Fibroblast of the conjunctiva (primary cell): ENCODE measurements around the gene PM20D1.
"Not testable (repeated sequence)": the region's sequence is repeated elsewhere in the genome, so short reads cannot be mapped to it uniquely, and the experiment has no call there.

Experiments
- DNase-seq: peaks from one replicate; pipeline ENCODE4 v3.0.0-alpha.2; 2010; ENCODE audit warnings: low read depth

Gene PM20D1, protein sequence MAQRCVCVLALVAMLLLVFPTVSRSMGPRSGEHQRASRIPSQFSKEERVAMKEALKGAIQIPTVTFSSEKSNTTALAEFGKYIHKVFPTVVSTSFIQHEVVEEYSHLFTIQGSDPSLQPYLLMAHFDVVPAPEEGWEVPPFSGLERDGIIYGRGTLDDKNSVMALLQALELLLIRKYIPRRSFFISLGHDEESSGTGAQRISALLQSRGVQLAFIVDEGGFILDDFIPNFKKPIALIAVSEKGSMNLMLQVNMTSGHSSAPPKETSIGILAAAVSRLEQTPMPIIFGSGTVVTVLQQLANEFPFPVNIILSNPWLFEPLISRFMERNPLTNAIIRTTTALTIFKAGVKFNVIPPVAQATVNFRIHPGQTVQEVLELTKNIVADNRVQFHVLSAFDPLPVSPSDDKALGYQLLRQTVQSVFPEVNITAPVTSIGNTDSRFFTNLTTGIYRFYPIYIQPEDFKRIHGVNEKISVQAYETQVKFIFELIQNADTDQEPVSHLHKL

DNA sequence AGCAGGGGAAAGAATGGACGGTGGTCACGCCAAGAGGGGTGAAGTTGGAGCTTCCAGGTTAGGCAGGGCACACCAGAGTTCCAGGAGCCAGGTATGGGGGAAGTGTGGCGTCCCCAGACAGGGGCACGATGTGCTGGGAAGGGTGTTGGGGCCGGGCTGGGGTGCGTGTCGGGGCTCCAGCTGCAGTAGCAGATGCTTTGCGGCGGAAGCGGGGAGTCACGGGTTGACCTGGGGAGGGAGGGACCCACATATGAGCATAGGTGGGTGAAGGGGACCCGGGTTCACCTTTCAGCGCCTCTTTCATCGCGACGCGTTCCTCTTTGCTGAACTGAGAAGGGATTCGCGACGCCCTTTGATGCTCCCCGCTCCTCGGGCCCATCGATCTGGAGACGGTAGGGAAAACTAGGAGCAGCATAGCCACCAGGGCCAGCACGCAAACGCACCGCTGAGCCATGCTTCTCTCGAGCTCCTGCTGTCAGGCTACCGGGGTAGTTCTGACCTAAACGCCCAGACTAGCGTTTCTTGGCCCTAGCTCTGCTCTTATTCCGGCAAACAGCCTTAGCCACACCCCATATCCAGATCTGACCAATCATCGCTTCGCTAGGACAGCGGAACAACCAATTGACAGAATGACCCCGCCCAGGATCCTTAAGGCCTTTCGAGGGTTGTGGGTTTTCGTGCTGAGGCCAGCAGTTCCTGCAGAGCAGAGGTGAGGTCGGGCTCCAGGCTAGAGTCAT is at the start of gene PM20D1:
TSS of gene PM20D1 (minus strand) at position 514 of the 737 bp plus-strand sequence. CDS start at position 454, 60 bp downstream.
- peak; percentile 55 for DNase-seq

DNA sequence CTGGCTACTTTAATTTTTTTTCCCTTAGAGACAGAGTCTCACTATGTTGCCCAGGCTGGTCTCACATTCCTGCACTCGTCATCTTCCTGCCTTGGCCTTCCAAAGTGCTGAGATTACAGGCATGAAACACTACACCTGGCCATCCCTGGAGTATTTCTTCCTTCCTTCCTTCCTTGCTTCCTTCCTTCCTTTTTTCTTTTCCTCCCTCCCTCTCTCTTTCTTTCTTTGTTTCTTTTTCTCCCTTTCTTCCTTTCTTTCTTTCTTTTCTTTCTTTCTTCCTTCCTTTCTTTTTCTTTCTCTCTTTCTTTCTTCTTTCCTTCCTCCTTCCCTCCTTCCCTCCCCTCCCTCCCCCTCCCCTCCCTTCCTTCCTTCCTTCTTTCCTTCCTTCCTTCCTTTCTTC is 46.4 kb upstream of the PM20D1 start:
- no peak for DNase-seq

DNA sequence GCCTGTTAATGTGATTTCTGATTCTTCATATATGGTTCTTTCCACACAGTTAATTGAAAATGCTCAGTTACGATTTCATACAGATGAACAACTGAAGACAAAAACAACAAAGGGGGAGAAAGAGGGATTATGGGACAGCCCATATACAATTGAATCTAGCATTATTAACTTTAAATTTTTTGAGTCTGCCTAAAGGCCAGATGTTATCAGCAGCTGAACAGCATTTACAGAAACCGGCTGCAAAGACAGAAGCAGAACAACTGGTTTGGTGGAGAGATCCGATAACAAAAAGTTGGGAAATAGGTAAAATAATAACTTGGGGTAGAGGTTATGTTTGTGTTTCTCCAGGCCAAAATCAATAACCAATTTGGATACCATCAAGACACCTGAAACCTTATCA is 44.2 kb upstream of the PM20D1 start:
- not testable (repeated sequence) for DNase-seq

DNA sequence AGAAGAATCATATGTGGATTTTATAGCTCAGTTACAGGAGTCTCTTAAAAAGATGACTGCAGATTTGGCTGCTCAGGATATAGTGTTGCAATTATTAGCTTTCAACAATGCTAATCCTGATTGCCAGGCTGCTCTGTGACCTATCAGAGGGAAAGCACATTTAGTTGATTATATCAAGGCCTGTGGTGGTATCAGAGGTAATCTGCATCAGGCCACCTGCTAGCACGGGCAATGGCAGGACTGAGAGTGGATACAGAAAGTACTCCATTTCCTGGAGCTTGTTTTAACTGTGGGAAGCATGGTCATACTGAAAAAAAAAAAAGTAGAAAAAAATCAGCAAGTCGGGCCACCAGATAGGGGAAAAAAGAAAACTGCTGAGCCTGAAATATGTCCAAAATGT is 42.2 kb upstream of the PM20D1 start:
- not testable (repeated sequence) for DNase-seq

DNA sequence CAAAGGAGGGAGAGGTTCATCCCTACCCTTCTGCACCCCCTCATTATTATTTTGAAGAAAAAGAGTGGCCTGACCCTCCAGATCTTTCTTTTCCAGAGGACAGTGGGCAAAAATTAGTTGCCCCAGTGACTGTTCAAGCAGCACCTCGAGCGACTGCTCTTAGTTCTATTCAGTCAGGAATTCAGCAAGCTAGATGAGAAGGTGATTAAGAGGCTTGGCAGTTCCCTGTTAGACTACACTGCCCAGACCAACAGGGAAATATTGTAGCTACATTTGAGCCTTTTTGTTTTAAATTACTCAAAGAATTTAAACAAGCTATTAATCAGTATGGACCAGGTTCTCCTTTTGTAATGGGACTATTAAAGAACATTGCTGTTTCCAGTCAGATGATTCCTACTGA is 41.5 kb upstream of the PM20D1 start:
- not testable (repeated sequence) for DNase-seq

DNA sequence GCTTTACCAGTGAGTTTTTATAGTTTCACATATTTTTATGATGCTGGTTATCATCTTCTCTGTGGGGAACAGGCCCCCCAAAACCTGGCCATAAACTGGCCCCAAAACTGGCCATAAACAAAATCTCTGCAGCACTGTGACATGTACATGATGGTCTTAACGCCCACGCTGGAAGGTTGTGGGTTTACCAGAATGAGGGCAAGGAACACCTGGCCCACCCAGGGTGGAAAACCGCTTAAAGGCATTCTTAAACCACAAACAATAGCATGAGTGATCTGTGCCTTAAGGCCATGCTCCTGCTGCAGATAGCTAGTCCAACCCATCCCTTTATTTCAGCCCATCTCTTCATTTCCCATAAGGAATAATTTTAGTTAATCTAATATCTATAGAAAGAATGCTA is 40.7 kb upstream of the PM20D1 start:
- DNase-seq, result not testable (repeated sequence)

DNA sequence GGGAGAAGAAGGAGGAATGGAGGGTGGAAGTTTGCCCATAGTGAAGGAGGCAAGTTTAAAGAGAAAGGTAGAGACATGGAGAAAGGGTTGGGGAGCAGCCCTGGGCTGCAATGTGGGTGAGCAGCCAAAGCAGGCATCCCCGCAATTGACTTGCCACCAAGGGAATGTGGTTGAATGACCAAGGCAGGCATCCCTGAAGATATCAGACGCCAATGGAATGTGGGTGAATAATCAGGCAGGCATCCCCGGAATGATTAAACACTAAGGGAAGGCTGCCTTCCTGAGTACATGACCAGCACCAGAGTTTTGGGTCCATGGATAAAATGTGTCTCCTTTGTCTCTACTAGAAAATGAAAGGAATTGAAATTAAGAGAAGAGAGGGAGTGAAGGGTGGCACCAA is 39.8 kb upstream of the PM20D1 start:
- not testable (repeated sequence) for DNase-seq

DNA sequence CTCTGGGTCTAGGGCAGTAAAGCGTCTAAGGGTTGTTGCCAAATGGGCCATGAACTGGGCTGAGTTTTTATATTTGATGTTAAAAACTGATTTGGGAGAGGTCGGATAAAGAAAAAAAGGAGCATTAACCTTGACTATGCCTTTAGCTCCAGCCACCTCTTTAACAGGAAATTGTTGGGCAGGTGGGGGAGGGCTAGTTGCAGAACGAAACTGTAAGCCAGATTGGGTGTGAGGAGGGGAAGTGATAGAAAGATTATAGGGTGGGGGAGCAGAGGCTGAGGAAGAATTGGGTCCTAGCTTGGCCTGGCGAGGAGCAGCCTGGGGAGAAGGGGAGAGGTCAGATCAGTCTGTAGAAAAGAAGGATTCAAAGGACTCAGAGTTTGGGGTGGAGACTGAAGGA is 39.1 kb upstream of the PM20D1 start:
- not testable (repeated sequence) for DNase-seq

DNA sequence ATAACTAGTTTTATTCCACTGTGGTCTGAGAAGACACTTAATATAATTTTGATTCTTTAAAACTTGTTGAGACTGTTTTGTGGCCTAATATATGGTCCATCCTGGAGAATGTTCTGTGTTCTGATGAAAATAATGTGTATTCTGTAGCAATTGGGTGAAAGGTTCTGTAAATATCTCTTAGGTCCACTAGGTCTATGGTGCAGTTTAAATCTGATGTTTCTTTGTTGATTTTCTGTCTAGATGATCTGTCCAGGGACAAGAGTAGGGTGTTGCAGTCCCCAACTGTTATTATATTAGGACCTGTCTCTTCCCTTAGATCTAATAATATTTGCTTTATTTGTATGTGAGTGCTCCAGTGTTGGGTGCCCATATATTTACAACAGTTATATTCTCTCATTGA is 33.9 kb upstream of the PM20D1 start:
- no peak for DNase-seq

DNA sequence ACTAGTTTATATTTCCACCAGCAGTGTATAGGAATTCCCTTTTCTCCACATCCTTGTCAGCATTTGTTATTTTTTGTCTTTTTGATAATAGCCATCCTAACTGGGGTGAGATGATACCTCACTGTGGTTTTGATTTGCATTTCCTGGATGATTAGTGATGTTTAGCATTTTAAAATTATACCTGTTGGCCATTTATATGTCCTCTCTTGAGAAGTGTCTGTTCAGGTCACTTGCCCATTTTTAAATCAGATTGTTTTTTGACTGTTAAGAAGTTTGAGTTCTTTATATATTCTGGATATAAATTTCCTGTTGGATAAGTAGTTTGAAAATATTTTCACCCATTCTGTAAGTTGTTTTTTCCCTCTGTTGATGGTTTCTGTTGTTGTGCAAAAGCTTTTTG is 31.0 kb upstream of the PM20D1 start:
- no peak for DNase-seq

DNA sequence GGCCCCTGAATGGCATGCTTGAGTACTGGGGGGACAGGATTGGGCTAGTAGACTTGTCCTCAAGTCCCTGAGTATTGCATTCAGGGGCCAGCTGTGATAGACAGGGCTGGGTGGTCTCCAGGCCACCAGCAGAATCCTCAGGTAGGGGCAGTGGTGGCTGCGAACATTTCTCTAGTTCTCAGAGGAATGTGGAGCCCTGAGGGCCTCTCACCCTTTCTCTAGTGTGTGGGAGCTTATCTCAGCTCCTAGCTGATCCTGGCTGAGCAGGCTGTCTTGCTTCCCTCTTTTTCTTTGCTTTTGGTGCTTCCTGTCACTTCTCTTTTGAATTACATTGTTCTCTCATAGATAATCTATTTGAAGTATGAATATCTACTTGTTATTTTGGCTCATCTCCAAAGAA is 30.0 kb upstream of the PM20D1 start:
- no peak for DNase-seq

DNA sequence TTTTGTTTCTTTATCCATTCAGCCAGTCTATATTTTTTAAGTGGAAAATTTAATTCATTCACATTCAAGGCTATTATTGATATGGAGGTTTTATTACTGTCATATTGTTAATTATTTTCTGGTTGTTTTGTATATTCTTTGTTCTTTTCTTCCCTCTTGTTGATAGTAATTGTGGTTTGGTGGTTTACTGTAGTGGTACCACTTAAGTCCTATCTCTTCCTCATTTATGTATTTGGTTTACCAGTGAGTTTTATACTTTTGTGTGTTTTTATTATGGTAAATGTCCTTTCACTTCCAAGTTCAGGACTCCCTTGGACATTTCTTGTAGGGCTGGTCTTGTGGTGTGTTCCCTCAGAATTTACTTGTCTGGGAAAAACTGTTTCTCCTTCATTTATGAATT is 28.1 kb upstream of the PM20D1 start:
- no peak for DNase-seq

DNA sequence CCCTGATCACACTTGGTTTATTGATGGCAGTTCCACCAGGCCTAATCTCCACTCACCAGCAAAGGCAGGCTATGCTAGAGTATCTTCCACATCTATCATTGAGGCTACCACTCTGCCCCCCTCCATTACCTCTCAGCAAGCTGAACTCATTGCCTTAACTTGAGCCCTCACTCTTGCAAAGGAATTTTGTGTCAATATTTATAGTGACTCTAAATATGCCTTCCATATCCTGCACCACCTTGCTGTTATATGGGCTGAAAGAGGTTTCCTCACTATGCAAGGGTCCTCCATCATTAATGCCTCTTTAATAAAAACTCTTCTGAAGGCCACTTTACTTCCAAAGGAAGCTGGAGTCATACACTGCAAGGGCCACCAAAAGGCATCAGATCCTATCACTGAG is 23.2 kb upstream of the PM20D1 start:
- not testable (repeated sequence) for DNase-seq

DNA sequence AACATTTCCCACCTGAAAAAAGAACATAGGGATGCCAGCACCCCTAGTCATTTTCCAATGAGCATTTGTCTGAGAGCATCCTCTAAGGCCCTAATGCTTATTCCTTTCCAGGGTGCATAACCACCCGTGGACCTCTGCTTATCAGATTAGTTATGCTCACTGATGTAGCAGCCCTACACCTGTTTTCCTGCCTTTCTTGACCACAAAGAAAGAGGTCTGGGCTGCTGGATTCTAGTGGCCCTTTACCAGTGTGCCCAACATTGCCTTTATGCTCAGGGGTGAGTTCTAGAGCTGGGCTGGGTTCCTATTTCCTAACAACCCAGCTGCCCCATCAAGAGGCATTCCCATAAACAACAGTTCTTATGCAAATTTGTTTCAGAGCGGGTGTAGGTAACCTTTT is 20.3 kb upstream of the PM20D1 start:
- no peak for DNase-seq

DNA sequence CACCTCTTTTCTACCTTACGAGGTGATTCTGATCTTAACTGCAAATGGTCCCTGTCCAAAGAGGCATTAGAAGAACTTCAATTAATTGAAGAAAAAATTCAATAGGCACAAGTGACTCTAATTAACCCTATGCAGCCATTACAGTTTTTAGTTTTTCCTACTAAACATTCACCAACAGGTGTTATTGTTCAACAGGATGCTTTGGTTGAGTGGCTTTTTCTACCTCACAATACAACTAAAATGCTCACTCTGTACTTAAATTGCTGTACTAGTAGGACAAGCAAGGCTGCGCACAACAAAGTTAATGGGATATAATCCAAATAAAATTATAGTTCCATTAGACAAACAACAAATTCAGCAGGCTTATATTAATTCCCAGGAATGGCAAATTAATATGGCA is 11.6 kb upstream of the PM20D1 start:
- no peak for DNase-seq

DNA sequence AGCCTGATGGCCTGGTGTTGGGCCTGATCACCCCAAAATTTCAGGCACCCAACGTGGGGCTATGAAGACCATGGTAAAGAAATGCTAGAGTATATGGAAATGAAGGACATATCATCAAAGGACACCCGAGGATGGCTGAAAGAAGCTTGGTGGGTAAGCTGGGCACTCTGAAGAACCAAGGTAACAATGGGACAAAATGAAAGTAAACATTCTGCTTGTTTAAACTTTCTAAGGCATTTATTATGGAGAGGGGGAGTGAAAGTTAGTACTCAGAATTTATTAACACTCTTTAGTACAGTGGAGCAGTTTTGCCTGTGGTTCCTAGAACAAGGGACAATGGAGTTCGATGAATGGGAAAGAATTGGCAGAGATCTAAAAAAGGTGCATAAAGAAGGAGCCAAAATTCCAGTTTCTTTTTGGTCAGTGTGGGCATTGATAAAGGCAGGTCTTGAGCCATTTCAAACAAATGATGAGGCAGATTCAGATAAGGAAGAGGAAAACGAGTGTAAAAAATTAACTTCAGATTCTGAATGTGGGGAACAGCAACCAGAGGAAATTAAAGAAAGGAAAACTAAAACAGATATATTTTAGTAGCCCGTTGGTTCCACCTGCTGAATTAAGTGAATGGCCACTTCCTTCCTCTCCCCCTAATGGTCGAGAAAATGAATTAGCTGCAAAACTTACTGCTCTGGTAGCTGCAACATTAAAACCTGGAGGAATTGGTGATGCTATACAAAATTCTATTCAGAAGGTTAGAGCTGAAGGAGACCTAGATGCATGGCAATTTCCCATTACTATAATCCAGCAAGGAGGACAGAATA is 8.4 kb upstream of the PM20D1 start:
- DNase-seq, result no peak

DNA sequence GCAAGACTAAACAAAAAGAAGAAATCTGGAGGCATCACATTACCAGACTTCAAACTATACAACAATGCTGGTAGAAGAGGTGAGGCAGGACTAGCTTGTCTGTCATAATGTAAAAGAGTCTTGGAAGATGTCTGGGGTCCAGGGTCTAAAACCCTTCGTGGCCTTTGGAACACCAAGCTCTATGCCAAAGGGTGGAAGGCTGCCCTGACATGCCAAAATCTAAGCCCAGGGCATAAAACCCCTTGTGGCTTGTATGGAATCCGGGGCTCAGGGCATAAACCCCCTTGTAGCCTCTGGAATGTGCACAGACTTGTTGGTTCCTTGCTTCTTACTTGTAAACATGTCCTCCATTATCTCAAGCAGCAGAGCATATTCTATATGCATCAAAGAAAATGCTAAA is 7.6 kb upstream of the PM20D1 start:
- DNase-seq, result not testable (repeated sequence)

DNA sequence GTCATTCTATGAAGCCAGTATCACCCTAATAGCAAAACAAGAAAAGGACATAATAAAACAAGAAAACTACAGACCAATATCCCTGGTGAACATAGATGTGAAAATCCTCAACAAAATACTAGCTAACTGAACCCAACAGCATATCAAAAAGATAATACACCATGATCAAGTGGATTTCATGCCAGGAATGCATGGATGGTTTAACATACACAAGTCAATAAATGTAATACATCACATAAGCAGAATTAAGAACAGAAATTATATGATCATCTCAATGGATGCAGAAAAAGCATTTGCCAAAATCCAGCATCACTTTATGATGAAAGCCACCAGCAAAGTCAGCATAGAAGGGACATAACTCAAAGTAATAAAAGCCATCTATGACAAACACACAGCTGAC is 6.5 kb upstream of the PM20D1 start:
- DNase-seq, result no peak

DNA sequence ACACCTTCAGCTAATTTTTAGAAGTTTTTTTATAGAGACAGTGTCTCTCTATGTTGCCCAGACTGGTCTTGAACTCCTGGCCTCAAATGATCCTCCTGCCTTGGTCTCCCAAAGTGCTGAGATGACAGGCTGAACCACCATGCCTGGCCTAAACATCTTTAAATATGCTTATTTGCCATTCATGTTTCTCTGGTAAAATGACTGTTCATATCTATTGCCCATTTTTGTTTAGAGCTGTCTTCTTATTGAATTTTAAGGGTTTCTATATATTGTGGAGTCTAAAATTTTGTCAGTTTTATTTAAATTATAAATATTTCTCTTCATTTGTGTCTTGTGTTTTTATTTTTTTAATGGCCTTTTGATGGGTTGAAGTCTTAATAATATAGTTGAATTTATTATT is 3.0 kb upstream of the PM20D1 start:
- DNase-seq, result no peak

DNA sequence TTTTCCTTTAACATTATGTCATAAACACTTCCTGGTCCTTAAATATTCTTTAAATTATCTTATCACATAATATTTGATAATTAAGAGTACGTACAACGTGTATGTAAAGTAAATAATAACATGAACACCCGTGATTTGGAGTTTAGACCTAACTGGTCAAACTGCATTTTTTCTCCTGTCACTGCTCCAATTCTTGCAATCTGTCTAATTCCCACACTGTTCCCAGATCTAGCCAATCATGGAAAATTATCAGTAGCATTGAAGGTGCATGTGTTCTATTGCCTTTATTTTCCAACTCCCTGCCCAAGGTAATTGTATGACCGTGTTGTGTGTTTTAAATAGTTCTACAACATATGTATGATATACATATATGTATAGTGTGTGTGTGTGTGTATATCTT is 2.1 kb upstream of the PM20D1 start:
- DNase-seq, result no peak

DNA sequence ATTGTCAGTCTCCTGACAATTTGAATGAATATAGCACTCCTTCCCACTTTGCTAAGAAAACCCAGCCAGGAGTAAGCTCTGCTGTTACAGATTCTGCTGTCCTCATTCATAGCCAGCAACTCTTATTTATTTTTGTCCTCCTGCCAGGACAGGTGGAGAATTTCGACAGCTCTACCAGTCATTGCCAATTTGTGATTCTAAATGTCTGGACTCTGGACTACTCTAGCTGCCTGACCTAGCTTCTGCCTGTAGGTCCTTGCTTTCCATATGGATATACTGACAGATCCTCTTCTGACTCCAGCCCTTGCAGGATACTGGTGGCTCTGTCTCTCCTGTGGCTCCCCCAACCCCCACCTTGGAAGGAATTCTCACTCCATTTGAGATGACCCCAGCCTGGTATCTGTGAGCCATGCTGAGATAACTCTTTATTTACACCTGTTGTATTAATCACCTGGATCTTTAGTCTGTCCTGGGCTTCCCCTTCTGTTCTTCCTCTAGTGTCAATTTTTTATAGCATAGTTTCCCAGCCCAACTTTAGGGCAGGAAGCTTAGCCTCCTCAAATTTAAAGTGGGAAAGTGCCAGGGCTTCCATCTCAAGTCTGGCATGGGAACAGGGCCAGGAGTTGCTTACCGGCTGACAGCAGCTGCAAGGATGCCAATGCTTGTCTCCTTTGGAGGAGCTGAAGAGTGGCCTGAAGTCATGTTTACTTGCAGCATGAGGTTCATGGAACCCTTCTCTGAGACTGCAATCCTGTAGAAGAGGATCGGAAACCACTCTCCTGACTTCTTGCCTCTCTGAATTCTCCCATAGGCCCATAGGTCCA is 6.7 kb downstream of the PM20D1 start:
- DNase-seq, result no peak

DNA sequence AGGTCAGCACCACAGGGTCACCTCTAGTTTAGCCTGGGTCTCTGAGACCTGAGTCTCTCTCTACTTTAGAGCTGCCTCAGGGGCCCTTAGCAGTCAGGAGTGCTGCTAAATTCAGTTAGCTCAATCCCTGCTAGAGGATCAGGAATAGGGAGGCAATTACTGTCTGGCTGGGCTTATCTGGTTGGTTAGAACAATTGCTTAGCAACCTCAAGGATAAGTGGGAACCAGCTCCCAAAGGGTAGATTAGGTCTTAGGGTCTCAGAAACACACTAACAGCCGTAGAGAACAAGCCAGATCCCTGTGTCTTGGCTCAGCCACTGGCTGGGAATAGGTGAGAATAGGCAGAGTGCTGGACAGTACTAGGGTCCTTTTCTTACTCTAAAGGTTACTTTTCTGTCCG is 7.7 kb downstream of the PM20D1 start:
- no peak for DNase-seq
